Measurements from ENCODE around the gene ALLC.

The ALLC gene

DNA sequence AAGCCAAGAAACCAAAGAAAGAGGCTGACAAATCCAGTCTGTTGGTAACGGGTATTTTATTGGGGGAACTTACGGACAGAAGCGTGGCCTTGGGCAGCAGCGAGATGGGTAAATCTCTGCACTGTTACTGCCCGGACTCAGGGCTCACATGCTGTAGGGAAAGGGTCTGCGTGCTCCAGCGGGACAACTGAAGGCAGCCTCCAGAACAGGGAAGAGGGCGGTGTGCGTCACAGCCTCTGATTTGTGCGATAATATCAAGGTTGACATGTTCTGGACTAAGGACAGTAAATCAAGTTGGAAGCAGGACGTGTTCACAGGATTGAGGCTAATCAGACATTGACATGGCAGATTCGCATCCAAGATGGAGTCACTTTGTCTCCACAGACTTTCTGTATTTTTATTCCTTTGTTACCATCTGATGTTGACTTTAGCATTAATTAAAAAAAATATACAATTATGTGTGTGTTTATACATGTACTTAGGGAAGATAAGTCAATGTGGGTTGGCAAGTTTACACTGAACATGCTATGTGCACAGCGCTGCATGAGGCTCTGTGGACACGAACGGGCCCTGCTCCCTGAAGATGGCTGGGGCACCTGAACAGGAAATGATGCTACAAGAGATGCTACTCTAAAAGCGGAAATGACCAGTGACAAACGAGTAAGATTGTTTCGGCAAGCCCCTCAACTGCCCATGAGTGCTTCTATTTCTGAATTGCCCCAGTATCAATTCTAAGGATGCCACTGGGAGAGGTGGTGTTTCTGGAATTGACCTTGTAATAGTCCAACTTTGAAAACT lies 22.7 kb downstream of the ALLC start:
- DNase-seq: no peak

DNA sequence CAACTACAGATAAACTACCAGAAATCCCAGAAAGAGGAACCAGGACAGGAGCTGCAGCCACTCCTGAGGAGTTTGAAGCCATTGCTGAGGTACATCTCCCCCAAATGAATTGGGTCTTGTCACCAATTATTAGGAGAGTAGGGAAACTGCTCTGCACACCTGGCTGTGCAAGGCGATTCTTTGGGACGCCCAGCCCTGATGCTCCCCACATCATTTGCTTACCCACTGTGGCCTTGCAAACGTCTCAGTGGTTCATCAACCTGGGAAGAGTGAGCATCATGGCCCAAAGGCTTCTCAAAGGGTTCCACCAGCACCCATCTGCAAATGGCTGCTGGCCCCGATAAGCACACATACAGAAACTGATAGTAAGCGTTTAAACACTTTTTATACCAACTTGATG lies 23.6 kb downstream of the ALLC start:
- DNase-seq: no peak

DNA sequence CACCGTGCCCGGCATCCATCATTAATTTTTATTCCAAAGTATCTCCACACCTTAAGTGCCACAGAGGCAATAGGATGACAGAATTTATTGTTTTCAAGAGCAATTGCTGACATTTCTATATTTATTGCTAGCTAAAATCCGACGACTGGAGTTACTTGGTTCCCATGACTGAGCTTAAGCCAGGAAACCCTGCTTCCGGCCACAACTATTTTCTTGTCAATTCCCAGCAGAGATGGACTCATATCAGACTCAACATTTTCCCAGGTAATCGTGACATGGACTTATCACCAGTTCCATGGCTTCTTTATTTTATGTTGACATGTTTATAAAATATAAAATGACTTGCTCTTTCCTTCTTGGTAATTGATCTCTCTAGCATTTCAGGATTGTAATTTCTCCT lies 24.8 kb downstream of the ALLC start:
- DNase-seq: no peak

DNA sequence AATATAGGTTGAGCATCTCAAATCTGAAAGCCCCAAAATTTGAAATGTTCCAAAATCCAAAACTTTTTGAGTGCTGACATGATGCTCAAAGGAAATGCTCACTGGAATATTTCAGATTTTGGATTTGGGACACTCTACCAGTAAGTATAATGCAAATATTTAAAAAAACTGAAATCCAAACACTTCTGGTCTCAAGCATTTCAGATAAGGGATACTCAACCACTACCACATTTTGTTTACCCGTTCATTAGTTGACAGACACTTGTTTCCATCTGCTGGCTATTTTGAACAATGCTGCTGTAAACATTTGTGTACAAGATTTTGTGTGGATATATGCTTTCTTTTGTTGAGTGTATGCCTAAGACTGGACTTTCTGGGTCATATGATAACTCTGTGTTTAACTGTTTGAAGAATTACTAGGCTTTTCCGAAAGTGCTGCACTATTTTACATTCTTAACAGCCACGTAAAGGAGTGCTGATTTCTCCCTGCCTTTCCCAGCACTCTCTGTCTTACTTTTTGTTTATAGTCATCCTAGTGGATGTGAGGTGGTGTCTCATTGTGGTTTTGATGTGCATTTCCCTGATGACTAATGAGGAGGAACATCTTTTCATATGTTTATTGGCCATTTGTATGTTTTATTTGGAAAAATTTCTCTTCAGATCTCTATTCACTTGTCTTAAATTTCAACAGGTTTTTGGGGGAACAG lies 25.9 kb downstream of the ALLC start:
- DNase-seq: no peak

DNA sequence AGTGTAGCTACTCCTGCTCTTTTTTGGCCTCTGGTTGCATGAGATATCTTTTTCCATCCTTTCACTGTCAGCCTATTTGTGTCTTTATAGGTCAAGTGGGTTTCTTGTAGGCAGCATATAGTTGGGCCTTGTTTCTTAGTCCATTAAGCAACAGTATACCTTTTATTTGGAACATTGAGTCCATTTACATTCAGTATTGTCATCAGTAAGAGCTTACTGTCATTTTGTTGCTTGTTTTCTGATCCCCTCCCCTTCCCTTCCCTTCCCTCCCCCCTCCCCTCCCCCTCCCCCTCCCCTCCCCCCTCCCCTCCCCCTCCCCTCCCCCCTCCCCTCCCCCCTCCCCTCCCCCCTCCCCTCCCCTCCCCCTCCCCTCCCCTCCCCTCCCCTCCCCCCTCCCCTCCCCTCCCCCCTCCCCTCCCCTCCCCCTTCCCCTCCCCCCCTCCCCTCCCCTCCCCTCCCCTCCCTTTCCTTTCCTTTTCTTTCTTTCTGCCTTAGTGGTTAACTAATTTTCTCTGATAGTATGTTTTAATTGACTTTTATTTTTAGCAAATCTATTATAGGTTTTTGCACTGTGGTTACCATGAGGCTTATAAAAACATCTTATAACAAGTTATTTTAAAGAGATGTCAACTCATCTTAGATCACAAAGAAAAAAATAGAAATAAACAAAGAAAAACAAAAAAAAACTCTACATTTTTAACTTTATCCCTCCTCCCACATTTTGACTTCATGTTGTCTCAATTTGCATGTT lies 32.2 kb downstream of the ALLC start:
- no peak for DNase-seq

DNA sequence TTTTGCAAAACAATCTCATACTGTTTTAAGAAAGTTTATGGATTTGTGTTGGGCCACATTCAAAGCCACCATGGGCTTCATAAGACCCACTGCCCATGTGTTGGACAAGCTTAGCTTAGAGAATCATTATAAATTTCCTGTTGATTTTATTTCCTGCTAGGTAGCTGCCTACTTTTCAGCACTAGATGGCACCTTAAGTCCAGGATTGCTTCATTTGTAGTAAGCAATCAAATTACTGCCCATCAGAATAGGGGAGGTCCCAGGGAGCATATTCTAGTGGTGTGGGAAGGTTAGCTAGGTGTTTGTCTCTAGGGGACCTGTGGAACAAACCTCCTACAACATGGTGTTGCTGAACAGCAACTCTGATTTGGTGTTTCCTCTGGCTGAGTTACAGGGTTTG lies 34.4 kb downstream of the ALLC start:
- no peak for DNase-seq

DNA sequence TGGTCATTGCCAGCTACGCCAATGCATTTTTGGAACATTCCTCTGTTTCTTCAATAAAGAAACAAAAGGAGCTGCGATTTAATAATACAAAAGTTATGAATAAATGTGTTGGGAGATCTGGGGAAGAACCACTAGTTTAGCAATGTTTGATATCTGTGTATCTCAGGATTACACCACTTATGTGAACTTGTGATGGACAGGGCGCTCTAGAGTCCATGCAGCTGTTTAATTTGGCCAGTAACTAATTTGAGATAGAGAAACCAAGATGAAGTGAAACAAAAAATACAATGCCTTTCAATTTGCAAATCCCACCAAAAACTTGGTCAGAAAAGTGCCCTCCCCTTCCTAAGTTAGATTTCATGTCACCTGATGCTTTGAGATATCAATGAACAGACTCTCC lies 38.5 kb downstream of the ALLC start:
- DNase-seq: no peak

DNA sequence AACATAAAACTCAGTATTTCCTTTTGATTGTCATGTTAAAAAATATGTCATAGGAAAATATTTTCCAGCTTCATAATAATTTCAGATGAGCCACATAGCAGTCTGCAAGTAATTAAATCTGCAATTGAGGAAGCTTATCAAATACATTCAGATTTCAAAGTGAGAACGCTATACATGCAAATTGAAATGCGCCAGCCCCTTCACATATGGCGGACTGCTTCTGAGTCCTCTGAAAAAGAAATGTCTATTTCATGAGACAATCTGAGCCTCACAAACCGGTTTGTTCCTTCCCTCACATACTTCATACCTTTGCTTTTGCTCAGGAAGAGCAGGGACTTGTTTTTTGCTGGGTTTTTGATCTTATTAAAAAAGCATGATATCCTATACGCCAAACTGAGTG lies 43.1 kb downstream of the ALLC start:
- no peak for DNase-seq

DNA sequence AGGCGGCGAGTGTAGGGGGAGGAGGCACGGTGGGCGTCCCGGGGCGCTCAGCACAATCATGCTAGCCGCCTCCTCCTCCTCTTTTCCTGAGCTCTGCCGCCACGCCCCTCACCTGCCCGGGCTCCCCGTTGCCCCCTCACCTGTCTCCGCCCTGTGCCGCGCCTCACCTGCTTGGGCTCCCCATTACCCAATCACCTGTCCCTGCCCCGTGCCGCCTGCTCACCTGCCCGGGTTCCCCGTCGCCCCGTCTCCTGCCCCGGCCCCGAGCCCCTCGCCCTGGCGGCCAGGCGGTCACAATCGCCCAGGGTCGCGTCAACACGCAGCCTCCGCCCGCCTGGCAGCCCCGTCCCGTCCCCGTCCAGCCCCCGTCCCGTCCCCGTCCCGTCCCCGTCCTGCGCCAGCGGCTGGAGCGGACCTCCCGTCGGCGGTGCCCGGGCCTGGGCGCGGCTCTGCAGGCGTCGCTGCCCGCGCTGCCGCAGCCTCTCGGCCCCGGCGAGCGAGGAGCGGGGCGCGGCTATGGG lies 45.3 kb downstream of the ALLC start, which contains the start of gene DCDC2C:
TSS of gene DCDC2C (plus strand) at position 340 of the 521 bp plus-strand sequence. CDS start at position 517, 177 bp downstream.
- DNase-seq: no peak

DNA sequence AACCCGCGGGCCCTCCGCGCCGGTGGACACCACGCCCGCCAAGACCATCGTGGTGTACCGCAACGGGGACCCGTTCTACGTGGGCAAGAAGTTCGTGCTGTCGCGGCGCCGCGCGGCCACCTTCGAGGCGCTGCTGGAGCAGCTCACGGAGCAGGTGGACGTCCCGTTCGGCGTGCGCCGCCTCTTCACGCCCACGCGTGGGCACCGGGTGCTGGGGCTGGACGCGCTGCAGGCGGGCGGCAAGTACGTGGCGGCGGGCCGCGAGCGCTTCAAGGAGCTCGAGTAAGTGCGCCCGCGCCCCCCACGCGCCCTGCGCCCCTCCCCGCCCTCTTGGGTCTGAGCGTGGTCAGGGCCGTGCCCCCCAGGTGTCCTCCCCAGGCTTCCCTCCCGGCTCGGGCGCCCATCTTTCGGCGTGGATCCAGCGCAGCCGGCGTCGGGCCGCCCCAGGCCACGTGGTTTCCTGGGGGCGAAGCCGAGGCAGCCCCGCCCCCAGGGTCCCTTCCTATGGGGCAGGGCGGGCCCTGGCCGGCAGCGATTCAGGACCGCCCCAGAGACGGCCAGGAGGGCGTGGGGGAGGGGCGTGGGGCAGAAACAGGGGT lies 45.9 kb downstream of the ALLC start:
- no peak for DNase-seq

DNA sequence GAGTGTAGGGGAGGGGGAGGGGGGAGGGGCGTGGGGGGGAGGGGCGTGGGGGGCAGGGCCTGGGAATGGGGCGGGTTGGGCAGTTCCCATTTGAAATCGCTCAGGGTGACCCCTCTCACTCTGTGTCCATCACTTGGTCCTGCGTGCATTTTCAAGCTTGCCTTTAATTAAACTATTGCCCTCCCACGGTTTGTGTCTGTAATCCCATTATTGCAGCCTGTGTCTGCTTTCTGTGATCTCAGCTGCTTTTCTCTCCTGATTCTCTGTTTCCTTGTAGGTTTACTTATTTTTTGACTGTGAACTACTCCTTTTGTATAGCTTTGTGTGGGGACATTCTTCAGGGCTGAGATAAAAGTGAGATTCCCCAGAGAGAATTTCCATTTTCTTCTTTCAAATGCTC lies 46.7 kb downstream of the ALLC start:
- DNase-seq: no peak

DNA sequence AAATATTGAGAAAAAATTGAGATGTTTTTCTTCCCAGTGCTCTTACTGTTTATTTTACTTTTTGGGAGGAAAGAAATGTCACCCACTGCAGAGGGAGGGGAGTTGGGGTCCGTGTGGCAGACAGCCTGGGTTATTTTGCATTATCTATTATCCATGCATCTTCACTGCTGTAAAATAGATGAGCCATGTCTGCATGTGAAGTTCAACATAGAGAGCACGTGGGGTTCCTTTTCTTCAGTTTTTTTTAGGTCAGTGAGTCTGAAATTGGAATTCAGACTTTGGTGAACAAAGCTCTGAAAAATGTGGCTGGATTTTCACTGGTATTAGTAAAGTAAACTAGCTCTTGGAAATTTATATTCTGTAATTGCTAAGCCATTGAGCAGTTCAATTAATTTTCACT lies 47.8 kb downstream of the ALLC start:
- DNase-seq: no peak

DNA sequence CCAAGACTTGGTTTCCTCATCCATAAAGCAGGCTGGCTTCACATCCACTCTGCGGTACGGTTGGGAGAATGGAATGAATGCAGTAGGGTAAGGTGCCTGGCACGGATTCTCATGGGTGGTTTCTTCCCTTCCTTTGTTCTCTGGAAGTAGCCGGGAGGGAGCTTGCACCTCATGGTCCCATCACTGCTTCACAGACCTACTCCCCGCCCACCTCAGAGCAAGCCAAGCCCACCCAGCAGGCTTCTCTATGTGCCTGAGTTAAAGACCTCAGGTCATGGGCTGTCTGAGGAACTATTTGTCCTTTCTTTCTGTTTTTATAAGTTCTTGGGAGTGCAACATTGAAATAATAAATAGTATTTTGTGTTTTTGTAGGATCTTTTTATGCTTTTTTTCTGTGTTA lies 48.9 kb downstream of the ALLC start:
- no peak for DNase-seq

DNA sequence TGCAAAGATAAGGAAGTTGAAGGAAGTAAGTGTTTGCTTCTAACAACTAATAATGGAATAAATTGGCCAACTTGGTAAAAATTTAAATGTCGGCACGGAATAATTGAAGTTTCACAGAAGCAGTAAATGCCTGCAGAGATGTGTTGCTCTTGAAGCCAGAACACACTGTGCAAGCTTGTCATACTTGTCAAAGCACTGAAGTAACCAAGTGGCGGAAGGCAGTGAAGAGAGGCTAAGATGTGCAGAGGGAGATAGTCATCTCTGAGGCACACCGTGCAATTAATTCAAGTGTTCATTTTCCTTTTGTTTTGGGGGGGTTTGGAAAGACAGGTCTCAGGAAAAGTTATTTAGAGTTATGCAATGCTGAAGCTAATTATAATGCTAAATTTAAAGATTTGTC lies 50.6 kb downstream of the ALLC start:
- no peak for DNase-seq

DNA sequence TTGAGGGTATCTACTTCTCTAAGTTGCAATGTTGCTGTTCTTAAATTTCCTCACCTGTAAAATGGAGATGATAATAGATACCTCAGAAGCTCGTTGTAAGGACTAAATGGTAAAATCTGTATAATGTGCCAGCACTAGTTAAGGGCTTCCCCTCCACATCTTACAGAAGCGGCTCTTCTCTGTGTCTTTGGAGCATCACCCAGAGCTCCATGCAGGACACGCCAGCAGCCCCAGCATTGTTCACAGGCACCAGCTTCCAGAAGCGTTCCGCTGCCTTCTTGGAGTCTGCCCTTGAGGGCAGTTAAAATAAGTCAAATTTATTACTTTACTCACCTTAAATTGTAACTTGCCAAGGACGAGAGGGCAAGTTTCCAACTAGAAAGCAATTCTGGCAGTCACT lies 51.2 kb downstream of the ALLC start:
- DNase-seq: no peak

DNA sequence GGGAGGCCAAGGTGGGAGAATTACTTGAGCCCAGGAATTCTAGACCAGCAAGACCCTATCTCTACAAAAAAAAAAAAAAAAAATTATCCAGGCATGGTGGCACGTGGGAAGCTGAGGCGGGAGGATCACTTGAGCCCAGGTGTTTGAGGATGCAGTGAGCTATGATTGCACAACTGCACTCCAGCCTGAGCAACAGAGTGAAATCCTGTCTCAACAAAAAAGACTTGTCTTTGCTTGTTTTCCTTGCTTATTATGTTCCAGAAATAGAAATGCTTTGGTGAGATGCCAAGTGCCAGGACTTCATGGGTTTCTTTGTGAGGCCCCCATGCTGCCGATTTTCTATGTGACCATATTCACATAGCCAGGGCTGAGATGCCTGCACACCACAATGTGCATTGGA lies 54.4 kb downstream of the ALLC start:
- no peak for DNase-seq

DNA sequence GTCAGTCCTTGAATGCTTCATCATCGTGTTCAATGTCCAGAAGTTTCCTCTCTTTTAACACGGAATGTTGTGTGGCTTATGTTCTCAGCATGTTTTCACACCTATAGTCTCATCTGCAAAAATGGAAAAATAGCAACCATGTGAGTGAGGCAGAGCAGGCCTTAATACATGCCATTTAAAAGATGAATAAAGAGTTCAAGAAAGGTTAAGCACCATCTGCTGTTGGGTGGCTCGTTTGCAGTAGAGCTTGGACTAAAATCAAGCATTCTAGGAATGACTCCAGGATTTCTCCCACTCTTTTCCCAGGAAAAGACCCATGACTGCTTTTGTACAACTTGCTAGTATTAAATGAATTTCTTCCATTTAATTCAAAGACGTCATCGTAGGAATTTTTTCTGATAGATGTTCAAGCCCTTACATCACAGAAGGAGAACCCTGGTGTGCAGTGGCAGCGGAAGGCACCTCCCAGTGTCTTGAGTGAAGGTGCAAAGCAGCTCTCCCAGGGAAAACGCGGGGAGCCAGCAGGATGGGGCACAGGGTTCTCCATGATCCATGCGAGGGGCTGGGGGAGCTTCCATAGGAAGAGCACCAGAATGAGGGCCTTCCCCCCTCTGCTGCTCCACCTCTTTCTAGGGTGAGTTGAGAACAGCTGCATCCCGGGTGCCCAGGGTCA lies 55.0 kb downstream of the ALLC start:
- DNase-seq: no peak

DNA sequence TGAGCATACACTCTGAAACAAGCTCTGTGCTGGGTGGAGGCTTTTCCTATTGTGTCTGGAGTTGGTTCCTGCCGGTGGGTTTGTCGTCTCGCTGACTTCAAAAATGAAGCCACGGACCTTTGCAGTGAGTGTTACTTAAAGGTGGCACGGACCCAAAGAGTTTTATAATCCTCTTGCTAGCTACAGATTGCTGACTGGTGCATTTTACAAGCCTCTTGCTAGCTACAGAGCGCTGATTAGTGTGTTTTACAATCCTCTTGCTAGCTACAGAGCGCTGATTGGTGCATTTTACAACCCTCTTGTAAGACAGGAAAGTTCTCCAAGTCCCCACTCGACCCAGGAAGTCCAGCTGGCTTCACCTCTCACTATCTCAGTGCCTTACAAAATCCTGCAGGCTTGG lies 60.7 kb downstream of the ALLC start:
- DNase-seq: no peak

DNA sequence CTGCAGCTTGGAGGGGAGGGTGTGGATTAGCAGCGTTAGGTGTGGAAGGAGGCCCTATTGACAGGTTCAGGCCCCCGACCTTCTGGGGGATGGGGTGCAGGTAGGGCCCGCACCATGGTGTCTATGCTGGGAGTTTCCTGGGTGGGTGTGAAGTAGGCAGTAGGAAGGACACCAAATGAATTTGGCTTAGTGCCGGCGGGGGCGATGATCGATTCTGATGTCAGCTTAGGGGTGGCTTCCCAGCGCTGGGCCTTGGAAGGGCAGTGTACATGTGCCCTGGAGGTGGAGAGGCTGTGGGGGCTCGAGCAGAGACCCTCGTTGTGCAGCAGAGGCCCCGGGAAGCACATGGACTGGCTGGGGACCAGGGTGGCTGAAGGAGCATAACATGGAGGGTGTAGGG lies 67.0 kb downstream of the ALLC start:
- DNase-seq: no peak

DNA sequence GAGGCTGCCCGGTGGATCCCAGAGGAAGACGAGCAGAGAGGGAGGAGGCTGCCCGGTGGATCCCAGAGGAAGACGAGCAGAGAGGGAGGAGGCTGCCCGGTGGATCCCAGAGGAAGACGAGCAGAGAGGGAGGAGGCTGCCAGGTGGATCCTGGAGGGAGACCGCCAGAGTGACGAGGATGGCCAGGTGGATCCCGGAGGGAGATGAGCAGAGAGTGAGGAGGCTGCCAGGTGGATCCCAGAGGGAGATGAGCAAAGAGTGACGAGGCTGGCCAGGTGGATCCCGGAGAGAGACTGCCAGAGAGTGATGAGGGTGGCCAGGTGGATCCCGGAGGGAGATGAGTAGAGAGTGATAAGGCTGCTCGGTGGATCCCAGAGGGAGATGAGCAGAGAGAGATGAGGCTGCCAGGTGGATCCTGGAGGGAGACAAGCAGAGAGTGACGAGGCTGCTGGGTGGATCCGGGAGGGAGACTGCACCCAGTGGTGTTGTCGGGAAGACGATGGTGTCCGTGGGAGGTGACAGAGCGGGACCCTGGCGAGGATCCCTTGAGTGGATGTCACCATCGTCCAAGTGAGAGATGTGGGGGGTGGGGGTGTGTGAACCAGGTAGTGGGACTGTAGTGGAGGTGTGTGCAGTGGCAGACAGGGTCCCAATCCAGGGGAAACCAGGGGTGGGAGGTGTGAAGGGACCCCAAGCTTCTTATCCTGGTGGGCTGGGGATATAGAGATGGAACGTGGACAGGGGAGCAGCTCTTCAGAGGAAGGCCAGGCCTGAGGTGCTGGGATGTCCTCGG lies 67.7 kb downstream of the ALLC start:
- DNase-seq: no peak

DNA sequence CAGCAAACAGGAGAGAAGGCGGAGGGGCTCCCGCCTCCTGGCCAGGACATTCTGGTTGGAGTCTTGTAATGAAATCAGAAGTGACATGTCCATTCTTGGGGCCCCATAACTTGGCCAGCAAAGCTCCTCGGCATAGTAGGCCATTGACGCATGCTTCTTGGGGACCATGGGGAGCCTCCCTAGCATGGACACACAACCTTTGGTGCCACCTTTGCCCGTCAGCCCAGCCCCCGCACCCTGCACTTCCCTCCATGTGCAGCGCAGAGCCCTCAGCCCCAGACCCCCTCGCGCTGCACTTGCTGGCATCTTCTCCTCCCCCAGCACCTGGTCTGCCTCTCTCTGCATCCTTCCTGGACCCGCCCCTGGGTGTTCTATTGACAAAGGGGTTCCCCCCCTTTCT lies 68.5 kb downstream of the ALLC start:
- DNase-seq: no peak
